KBM-7 (cell line): ENCODE results near the gene SYNJ1.

ENCODE experiments used
- DNase-seq: peaks from one replicate; pipeline ENCODE4 v3.0.0-alpha.2; 2015
- in situ Hi-C: fragments of 300-500 bp; cut with MboI; formaldehyde crosslinking; loops from 2 replicates; pipeline ENCODE4 v1.14.3; 2020; ENCODE audit warnings: low sequenced_read_pairs, low pct_unique_long_range_greater_than_20kb, mixed read lengths

SYNJ1 gene

GRCh38 chr21:32593690-32594089 is 134.1 kb downstream of the SYNJ1 start:
- in situ Hi-C loops: loop anchor here (25.0 kb wide), 1 partner anchor 181 kb away; the partner anchor contains the start of gene EVA1C
- no peak for DNase-seq

DNA sequence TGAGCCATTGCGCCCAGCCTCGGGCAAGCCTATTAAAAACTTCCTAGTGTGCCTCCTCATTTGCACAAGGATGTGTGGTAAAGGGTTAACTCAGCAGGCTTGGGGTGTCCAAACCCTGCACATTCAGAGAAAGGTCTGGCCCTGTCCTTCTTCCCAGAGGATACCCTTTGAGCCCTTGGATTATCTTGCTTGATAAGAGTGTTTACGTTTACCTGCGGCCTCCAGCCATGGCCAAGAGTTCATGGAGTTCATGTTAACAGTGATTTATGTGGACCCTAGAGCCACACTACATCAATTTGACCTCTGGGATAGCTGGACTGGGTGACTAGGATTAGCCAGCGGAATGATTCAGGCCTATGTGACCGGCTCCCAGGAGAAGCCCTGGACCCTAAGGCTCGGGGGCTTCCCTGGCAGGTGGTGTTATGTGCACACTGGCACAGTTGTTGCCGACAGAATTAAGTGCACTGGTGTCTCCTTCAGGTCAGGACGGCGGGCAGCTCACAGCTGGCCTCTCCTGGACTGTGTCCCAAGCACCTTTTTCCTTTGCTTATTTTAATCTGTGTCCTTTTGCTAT is 134.8 kb downstream of the SYNJ1 start:
- DNase-seq: no peak
- in situ Hi-C loops: loop anchor here (25.0 kb wide), 1 partner anchor 181 kb away; the partner anchor contains the start of gene EVA1C

GRCh38 chr21:32590130-32590529 is 137.7 kb downstream of the SYNJ1 start:
- in situ Hi-C loops: loop anchor here (25.0 kb wide), 1 partner anchor 178 kb away; the partner anchor contains the start of gene EVA1C

GRCh38 chr21:32587651-32588050 is 140.2 kb downstream of the SYNJ1 start:
- DNase-seq: no peak
- in situ Hi-C loops: loop anchor here (25.0 kb wide), 1 partner anchor 175 kb away; the partner anchor contains the start of gene EVA1C

More at GRCh38 chr21:32590130-32590529, 137.7 kb downstream of the SYNJ1 start:
- DNase-seq: no peak

DNA sequence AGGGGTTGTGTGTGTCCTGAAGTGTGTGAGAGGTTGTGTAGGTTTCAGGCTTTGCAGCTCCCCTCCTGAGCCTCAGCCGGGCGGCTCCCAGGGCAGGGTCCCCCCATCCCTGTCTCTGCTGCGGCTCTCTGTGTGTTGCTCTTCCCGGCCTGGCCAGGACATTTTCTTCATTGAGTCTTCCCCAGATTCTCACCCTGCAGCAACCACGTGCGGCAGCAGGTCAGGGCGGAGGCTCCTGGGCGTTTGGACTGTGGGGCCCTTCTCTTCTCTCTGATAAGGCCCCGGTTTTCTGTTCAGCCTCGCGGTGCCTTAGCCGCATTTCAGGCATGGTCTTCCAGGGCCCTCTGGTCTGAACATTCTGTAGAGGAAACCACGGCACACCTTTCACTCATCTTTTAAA is 140.7 kb downstream of the SYNJ1 start:
- in situ Hi-C loops: loop anchor here (25.0 kb wide), 1 partner anchor 175 kb away; the partner anchor contains the start of gene EVA1C
- no peak for DNase-seq

- DNase-seq: no peak
- in situ Hi-C loops: loop anchor here (25.0 kb wide), 1 partner anchor 174 kb away; the partner anchor contains the start of gene EVA1C
Observed at GRCh38 chr21:32585970-32586369, 141.8 kb downstream of the SYNJ1 start.

DNA sequence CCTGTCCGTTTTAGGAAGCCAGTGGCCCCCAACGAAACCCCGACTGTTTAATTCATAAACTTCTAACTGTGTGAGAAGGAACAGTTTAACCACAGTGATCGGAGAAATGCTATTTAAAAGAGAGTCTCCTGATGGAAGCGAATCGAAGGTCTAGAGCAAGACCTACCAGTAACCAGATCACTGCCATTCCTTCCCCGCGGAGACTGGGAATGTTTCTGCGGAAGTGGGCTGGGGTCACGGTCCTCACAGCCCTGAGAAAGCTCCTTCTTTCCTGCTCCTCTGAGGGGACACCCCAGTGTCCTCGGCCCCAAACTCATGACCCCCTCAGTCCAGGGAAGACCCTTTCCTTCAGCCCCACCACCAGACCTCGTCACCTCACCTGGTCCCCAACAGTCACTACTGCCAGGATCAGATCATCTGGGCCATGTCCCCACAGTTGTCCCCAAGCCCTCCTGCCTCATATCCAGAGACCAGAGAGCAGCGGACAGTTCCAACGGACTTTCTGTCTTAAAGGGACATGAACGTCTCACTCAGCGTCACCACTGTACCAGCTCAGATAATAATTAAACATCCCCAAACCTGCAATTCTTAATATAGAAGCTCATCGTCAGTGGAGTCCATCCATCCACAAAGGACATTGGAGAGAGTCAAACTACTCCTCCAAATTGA is 142.6 kb downstream of the SYNJ1 start, which contains the start of gene TCP10L:
TCP10L (minus strand) TSS at position 482 of the 669 bp plus-strand sequence. CDS start 1,219 bp downstream, outside the sequence.
- in situ Hi-C loops: loop anchor here (25.0 kb wide), 1 partner anchor 173 kb away; the partner anchor contains the start of gene EVA1C
- no peak for DNase-seq

DNA sequence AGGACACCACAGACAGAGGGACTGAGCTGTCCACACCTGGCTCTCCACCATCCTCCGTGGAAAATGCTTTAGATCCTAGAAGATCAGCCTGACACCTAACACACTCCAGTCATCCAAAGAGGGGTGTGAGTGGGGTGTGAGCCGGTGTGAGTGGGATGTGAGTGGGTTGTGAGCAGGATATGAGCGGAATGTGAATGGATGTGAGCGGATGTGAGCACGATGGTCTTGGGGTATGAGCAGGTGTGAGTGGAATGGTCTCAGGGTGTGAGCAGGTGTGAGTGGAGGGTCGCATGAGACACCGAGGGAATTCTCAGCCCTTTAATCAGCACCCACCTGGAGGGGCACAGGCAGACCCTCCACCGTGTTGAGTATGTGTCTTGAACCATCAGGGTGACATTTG is 143.3 kb downstream of the SYNJ1 start:
- in situ Hi-C loops: loop anchor here (25.0 kb wide), 1 partner anchor 172 kb away; the partner anchor contains the start of gene EVA1C
- no peak for DNase-seq

DNA sequence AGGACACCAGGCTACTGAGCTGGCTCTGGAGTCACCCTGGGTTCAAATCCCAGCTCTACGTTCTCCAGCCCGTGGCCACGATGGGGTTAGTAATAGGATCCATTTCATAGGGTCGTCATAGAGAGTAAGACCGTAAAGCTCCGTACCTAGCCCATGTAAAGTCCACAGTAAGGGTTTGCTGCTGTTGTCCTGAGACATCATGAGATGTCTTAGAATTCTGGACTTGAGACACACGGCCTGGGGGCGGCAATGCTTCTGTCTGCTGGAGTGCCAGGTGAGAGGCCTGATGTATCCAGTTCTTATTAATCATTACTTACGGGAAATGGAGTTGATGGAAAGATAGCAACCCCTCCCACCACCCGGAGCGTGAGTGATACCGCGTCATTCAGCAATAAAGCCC is 146.1 kb downstream of the SYNJ1 start:
- in situ Hi-C loops: loop anchor here (25.0 kb wide), 1 partner anchor 169 kb away; the partner anchor contains the start of gene EVA1C
- no peak for DNase-seq

- no peak for DNase-seq
- in situ Hi-C loops: loop anchor here (25.0 kb wide), 1 partner anchor 169 kb away; the partner anchor contains the start of gene EVA1C
Observed at GRCh38 chr21:32580949-32581348, 146.9 kb downstream of the SYNJ1 start.
